Measurements from ENCODE around the gene CNTNAP2. TPM values are rescaled to one million over a fixed set of nuclear protein-coding genes. Genes with fewer than 3 reads are reported as not detected.

CNTNAP2 gene
- total RNA-seq, 1 donor = 1.0 TPM

DNA sequence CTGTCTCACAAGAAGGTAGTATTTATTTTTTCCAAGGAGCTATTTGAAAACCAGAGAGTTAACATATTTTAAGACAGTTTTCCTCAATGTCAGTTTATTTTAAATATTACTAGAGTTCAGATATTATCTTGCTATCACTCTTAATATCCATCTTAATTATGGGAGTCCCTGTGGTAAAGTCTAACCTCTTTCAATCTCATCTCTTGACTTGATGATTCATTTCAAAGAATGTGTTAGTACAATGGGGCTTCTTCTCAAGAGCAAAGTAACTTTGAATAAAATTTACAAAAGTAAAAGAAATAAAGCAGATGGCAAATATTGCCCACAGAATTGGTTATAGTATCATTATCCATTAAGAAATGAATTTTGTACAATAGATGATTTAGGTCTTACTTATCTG is 1742.9 kb downstream of the CNTNAP2 start:
- Histone ChIP-seq H3K27me3 (ENCODE audit: insufficient read depth, low read length) (no peaks in the 10 kb centered on the region), H3K9me3 (ENCODE audit: low read depth, low read length) (no peaks in the 10 kb centered on the region), H3K4me3 (ENCODE audit: low read length) (no peak overlapping the region), H3K4me1 (ENCODE audit: insufficient read depth, low read length) (no peaks in the 10 kb centered on the region)

DNA sequence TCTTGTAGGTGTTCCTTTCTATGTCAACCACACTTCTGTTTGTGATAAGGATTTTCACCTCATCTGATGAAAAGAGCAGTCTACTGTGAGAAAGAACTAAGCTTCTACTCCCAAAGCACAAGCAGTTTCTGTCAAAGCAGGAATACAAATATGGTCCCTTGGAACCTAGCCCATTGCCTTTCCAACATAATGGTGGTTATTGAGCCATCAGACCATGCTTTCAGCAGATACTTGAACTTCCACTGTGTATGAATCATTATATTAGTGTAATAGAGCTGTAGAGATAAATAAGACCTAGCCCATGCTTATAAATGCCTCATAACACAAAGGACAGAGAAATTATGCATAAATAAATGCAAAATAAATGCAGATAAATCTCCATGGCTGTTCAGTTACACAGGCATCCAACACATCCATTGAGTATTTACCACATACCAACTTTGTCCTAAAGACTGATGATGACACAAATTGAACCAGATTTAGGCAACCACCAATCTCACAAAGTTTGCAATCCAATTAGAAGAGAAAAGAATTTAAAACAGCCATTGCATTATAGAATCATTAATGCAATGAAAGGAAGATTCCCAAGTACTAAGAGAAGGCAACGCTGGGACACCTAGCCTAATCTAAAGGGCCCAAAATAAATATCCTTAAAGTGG is 1744.6 kb downstream of the CNTNAP2 start:
- Histone ChIP-seq H3K4me1 (ENCODE audit: insufficient read depth, low read length) (no peaks in the 10 kb centered on the region), H3K9me3 (ENCODE audit: low read depth, low read length) (no peaks in the 10 kb centered on the region), H3K4me3 (ENCODE audit: low read length) (no peak overlapping the region), H3K27me3 (ENCODE audit: insufficient read depth, low read length) (no peaks in the 10 kb centered on the region)

DNA sequence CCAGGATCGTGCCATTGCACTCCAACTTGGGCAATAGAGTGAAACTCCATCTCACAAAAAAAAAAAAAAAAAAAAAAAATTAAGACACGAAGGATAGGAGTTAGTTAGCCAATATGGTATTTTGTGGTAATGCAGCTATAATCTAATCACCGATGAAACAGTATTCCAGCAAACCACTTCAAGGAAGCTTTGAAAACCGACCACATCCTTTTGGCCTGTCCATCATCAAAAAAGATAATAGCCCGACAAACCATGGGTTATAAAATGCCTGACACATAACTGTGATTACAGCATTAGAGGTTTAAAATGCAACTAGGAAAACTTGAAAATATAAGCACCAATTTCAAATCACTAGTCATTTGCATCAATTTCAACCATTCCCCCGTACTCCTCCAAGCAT is 1745.3 kb downstream of the CNTNAP2 start:
- Histone ChIP-seq H3K4me1 (ENCODE audit: insufficient read depth, low read length) (no peaks in the 10 kb centered on the region), H3K9me3 (ENCODE audit: low read depth, low read length) (no peaks in the 10 kb centered on the region), H3K27me3 (ENCODE audit: insufficient read depth, low read length) (no peaks in the 10 kb centered on the region), H3K4me3 (ENCODE audit: low read length) (no peak overlapping the region)

DNA sequence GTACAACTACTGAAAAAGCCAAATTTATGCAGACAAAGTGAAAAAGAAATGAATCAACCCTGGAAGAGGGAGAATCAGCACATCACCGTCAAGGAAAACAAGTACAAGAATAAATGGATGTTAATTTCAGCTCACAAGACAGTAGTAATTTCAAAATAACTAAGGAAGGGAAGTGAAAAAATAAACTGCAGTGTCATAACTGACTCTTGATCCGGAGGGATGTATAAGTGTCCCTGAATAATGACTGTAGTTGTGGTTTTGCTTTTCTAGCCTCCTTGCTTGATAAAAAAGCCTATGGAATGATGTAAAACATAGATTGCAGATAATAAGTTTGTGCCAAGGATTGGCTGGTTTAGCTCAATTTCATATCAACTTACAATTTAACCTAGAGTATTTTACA is 1752.9 kb downstream of the CNTNAP2 start:
- H3K4me1 ChIP-seq (ENCODE audit: insufficient read depth, low read length) = peaks cover 5% of the 10 kb centered on the region
- no peaks in the 10 kb centered on the region for H3K9me3 ChIP-seq (ENCODE audit: low read depth, low read length)

DNA sequence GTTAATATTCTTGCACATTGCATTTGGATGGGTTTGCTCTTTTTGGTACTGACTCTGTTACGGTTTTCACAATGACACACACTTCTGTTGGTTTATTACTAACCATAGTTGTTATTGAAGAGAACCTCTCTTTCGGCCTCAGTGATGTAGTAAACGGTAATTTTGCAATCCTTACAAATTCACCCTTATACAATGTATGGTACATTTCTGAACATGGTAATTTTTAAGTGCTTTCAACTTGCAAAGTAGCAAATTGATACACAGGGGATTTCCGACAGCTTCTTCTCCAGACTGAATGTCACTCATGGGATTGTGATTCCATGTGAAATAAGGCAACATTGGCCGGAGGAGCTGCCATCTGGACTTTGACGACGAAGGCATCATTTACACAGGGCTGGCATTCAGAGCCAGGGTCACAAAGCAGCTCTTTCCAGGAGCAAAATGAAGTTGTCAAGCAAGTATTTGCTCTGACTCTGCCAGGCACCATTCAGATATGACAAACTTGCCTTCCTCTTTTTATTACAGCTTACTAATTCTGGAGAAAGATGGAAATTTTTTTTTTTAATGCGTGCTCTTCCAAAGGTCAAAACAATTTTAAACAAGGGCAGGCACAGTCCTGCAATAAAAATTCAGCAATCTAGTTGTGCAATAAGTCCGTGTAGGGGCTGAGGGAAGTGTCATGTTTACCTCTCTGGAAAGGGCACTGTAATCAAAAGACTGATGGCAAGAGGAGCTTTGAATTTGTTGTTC is 1762.5 kb downstream of the CNTNAP2 start:
- H3K27me3 ChIP-seq (ENCODE audit: insufficient read depth, low read length) = no peaks in the 10 kb centered on the region
- H3K4me1 ChIP-seq (ENCODE audit: insufficient read depth, low read length) = no peaks in the 10 kb centered on the region
- H3K4me3 ChIP-seq (ENCODE audit: low read length) = no peak overlapping the region

More for the DNA sequence above, 1752.9 kb downstream of the CNTNAP2 start:
- H3K27me3 ChIP-seq (ENCODE audit: insufficient read depth, low read length) = no peaks in the 10 kb centered on the region
- no peak overlapping the region for H3K4me3 ChIP-seq (ENCODE audit: low read length)

DNA sequence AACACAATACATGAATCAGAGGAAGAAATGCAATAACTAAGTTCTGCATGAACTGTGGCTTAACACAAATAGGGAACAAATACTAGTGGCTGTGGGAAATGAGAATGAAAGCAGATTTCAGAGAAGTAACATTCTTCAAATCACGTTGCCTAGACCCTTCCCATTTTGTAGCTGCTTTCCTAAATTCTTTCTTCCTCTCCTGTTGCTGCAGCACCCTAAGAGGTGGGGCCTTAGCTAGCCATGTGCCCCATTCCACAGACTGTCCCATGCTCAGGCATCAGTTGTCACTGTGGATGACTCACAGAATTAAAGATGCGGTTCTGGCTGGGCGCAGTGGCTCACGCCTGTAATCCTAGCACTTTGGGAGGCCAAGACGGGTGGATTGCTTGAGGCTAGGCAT is 1769.3 kb downstream of the CNTNAP2 start:
- Histone ChIP-seq H3K27me3 (ENCODE audit: insufficient read depth, low read length) (no peaks in the 10 kb centered on the region), H3K4me1 (ENCODE audit: insufficient read depth, low read length) (no peaks in the 10 kb centered on the region), H3K9me3 (ENCODE audit: low read depth, low read length) (no peaks in the 10 kb centered on the region), H3K4me3 (ENCODE audit: low read length) (no peak overlapping the region)

More for the DNA sequence above, 1762.5 kb downstream of the CNTNAP2 start:
- no peaks in the 10 kb centered on the region for H3K9me3 ChIP-seq (ENCODE audit: low read depth, low read length)

DNA sequence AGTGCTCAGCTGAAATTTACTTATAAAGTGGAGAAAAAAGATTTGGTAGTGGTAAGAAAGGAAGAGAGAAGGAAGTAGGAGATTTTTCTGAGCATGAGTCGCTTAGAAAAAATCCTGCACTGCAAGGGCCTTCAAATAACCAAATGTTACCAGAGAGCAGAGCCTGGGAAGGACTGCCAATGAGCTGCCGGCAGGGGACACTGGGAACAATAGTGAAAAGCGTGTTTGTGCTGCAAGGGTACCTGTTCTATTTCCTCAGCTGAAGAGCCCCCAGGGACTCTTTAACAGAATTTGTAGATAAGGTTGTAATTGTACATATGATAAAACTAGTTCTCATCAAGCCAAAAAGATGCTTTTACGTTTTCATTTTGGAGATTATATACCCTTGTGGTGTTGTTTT is 1777.7 kb downstream of the CNTNAP2 start:
- H3K9me3 ChIP-seq (ENCODE audit: low read depth, low read length) = no peaks in the 10 kb centered on the region
- H3K4me3 ChIP-seq (ENCODE audit: low read length) = no peak overlapping the region
- H3K4me1 ChIP-seq (ENCODE audit: insufficient read depth, low read length) = no peaks in the 10 kb centered on the region
- no peaks in the 10 kb centered on the region for H3K27me3 ChIP-seq (ENCODE audit: insufficient read depth, low read length)

DNA sequence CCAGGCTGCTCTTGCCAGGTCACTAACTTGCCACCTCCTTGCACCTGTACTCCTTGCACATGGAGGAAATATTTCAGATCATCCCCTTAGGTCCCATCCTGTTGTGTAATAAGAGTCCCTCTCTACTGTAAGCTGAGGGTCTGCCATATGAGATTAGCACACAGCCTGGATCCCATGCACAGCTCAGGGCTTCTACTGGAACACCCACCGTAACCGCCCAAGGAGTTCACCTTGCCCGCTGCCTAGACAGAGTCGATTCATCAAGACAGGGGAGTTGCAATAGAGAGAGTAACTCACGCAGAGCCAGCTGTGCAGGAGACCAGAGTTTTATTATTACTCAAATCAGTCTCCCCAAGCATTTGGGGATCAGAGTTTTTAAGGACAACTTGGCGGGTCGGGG is 1779.5 kb downstream of the CNTNAP2 start:
- Histone ChIP-seq H3K4me3 (ENCODE audit: low read length) (no peak overlapping the region), H3K4me1 (ENCODE audit: insufficient read depth, low read length) (no peaks in the 10 kb centered on the region), H3K9me3 (ENCODE audit: low read depth, low read length) (no peaks in the 10 kb centered on the region), H3K27me3 (ENCODE audit: insufficient read depth, low read length) (no peaks in the 10 kb centered on the region)

DNA sequence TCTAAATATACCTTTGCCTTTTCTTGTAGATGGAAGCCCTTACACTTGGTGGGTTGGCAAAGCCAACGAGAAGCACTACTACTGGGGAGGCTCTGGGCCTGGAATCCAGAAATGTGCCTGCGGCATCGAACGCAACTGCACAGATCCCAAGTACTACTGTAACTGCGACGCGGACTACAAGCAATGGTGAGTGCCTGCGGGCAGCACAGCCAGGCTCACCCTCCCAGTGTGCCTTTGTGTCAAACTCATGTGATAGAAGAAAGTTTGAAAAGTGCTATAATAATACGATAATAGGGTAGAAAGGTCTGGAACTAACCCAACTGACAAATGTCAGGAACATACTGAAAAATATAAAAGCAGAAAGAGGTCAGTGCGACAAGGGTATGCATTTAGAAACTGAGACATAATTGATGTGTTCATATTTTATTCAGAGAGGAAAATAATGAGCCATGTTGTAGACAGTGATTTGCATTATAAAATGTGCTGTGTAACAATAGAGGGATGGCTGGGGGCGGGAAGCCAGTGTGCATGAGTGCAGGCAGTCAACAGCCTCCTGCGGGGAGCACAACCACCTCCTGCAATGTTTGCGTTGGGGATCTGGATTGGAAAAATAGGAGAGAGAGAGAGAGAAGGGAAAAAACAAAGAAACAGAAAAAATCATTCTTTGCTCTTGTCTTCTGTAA is 1787.1 kb downstream of the CNTNAP2 start:
- no peaks in the 10 kb centered on the region for H3K27me3 ChIP-seq (ENCODE audit: insufficient read depth, low read length)

DNA sequence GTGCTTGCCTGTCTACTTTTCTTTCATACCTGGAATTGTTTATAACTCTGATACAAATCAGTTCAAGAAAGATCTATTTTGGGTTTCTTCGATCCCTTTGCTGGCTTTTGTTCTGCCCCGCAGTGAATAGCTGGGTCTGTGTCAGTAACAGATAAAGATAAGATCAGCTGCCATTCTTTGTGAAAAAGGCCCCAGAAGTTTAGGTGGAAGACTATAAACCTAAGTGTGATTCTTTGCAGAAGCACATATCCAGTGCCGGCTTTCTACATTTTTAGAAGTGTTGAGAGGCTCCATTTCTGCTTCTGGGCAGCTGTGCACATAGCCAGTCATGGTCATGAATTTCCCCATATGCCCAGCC is 1787.6 kb downstream of the CNTNAP2 start:
- Histone ChIP-seq H3K4me1 (ENCODE audit: insufficient read depth, low read length) (no peaks in the 10 kb centered on the region), H3K9me3 (ENCODE audit: low read depth, low read length) (no peaks in the 10 kb centered on the region), H3K4me3 (ENCODE audit: low read length) (no peak overlapping the region), H3K27me3 (ENCODE audit: insufficient read depth, low read length) (no peaks in the 10 kb centered on the region)

More for the DNA sequence above, 1787.1 kb downstream of the CNTNAP2 start:
- no peaks in the 10 kb centered on the region for H3K4me1 ChIP-seq (ENCODE audit: insufficient read depth, low read length)
- H3K9me3 ChIP-seq (ENCODE audit: low read depth, low read length) = no peaks in the 10 kb centered on the region
- no peak overlapping the region for H3K4me3 ChIP-seq (ENCODE audit: low read length)

DNA sequence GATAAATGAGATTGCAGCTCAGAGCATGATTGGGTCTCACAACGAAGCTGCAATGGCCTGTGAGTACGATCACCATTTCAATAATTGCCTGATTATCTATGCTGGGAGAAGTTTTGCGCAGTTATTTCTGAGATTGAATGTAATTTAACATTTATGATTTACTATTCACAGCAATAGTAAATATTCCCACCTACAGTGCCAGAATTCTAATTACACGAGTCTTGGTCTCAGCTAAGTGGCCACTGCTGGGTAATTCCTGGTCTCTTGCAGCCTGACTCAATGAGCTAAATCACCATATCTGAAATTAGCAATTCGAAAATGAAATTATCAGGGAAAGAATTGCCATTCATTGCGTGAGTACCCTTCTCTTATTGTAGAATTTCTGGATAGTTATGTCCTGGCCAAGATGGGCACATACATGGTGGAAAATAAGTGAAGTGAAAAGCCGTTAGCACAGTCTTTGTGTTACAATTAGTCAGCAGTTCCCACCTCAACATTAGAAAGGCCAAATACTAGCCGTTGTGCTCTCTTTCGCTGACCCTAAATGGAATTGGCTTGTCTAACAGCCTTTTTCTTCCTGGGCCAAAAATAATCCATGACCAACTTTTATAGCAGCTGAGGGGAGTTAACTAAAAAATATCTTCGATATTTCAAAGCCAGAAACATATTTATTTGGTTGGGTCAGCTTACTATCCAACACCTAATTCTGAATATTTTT is 1793.0 kb downstream of the CNTNAP2 start:
- Histone ChIP-seq H3K9me3 (ENCODE audit: low read depth, low read length) (no peaks in the 10 kb centered on the region), H3K4me3 (ENCODE audit: low read length) (no peak overlapping the region), H3K27me3 (ENCODE audit: insufficient read depth, low read length) (no peaks in the 10 kb centered on the region), H3K4me1 (ENCODE audit: insufficient read depth, low read length) (no peaks in the 10 kb centered on the region)

DNA sequence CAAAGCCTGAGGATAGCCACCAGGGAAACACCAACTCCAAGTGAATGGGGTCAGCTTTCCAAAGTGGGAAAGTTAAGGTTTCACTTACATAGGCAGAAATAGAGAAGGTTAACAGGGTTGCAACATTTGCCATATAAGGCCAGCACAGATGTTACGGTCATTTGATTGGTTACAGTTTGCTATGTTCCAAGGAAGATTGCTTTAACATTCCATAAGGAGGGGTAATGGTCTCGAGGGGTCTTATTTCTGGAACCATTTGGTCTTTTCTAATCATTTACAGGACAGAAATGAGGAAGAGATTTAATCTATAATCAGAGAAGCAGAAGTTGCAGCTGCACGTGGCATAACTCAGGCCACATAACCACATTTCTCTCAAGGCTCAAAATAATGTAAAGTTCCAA is 1794.6 kb downstream of the CNTNAP2 start:
- no peak overlapping the region for H3K4me3 ChIP-seq (ENCODE audit: low read length)

DNA sequence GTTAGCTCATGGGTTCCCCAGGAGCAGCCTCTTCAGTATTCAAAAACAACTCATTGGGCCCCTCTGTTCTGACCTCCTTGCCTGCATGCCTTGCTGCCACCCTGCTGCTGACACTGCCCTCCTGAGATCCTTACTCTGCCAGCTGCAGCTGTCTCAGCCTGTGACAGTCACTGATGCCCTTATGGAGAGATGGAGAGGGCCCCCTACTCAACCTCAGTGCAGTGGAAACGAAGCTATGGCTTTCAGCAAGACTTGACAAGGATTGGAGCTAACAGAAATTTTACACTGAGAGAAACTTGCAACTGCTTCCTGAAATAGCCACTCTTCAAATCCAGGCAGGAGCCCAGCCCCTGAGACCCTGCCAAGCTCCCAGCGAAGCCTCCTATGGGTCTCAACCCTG is 1795.7 kb downstream of the CNTNAP2 start:
- Histone ChIP-seq H3K4me3 (ENCODE audit: low read length) (no peak overlapping the region), H3K27me3 (ENCODE audit: insufficient read depth, low read length) (no peaks in the 10 kb centered on the region), H3K4me1 (ENCODE audit: insufficient read depth, low read length) (no peaks in the 10 kb centered on the region), H3K9me3 (ENCODE audit: low read depth, low read length) (no peaks in the 10 kb centered on the region)

More for the DNA sequence above, 1794.6 kb downstream of the CNTNAP2 start:
- no peaks in the 10 kb centered on the region for H3K9me3 ChIP-seq (ENCODE audit: low read depth, low read length)
- H3K4me1 ChIP-seq (ENCODE audit: insufficient read depth, low read length) = no peaks in the 10 kb centered on the region
- H3K27me3 ChIP-seq (ENCODE audit: insufficient read depth, low read length) = no peaks in the 10 kb centered on the region

DNA sequence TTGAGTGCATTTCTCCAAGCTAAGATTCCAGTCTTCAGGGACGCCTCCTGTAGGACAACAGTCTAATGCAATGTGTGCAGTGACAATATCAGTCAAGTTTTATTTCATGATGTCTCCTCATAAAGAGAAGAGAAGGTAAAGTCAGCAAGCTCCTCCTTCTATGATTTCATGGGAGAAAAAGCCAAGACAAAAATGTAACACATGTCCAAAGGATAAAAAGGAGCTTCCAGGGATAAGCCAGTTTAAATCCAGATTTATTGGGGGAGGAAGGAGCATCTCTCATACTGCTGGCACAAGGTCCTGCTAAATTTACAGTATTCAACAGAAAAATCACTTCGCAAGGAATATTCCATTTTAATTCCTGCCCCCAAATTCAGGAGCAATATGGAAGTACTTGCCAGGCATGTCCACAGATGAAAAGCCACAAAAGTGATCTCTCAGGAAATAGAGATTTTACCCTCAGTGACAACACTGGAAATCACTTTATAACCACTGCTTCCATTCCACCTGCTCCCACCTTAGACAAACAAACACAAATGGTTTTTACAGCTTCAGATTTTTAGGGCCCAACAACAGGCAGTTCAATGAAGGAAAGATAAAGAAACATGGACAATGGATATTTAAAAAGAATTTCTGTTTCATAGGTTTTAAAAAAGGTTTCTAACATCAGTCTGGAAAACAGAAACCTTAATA is 1796.5 kb downstream of the CNTNAP2 start:
- Histone ChIP-seq H3K4me3 (ENCODE audit: low read length) (no peak overlapping the region), H3K9me3 (ENCODE audit: low read depth, low read length) (no peaks in the 10 kb centered on the region), H3K4me1 (ENCODE audit: insufficient read depth, low read length) (no peaks in the 10 kb centered on the region), H3K27me3 (ENCODE audit: insufficient read depth, low read length) (no peaks in the 10 kb centered on the region)
